Keratinocyte (primary cell): ENCODE results near the gene CFP. TPM values are rescaled to one million over a fixed set of nuclear protein-coding genes. Genes with fewer than 3 reads are reported as not detected.

ENCODE experiments used
- DNase-seq: peaks from one replicate; pipeline ENCODE4 v3.0.0-alpha.2; 2011; ENCODE audit warnings: low read depth, missing footprints, low spot score
- FAIRE-seq: peaks from 2 replicates; lab custom pipeline; 2011; peaks lifted over from hg19 to GRCh38; lab: Jason Lieb, UNC
- H2AFZ ChIP-seq: 2 replicates; pipeline ENCODE4 v1.6.0; 2012; ENCODE audit warnings: low read length, control low read depth, inconsistent platforms; ENCODE audit not compliant: control insufficient read depth
- H3K27ac ChIP-seq: 2 replicates; pipeline ENCODE4 v1.5.1; 2011; ENCODE audit warnings: low read length; ENCODE audit not compliant: control insufficient read depth, insufficient read depth
- H3K27me3 ChIP-seq: 3 replicates; pipeline ENCODE4 v1.6.0; 2011; ENCODE audit warnings: low read length; ENCODE audit not compliant: control insufficient read depth, insufficient read depth; ENCODE audit errors: extremely low read depth
- H3K36me3 ChIP-seq, 2 experiments: 2 replicates in 1 of 2; 3 replicates in 1 of 2; pipeline ENCODE4 v1.5.1; 2011; ENCODE audit warnings: low read length in 2 of 2, mild to moderate bottlenecking in 1 of 2; ENCODE audit not compliant: control insufficient read depth in 2 of 2, insufficient read depth in 2 of 2; ENCODE audit errors: extremely low read depth in 1 of 2
- H3K4me1 ChIP-seq: 3 replicates; pipeline ENCODE4 v1.5.1; 2011; ENCODE audit warnings: low read length; ENCODE audit not compliant: control insufficient read depth, insufficient read depth; ENCODE audit errors: extremely low read depth
- H3K4me2 ChIP-seq: 3 replicates; pipeline ENCODE4 v1.6.0; 2011; ENCODE audit warnings: low read depth, low read length; ENCODE audit not compliant: control insufficient read depth, insufficient read depth; ENCODE audit errors: extremely low read depth
- H3K4me3 ChIP-seq, 3 experiments: fragments of 200-600 bp in 1 of 3; sonication (generic) in 1 of 3; 2 replicates in 2 of 3; 3 replicates in 1 of 3; pipeline ENCODE4 v1.5.1; 2011 to 2016; ENCODE audit warnings: low read length in 3 of 3, mild to moderate bottlenecking in 3 of 3, control low read depth in 2 of 3, inconsistent platforms in 1 of 3, low read depth in 1 of 3, mixed read lengths in 1 of 3, mixed run types in 1 of 3, moderate library complexity in 1 of 3; ENCODE audit not compliant: control insufficient read depth in 2 of 3, insufficient read depth in 2 of 3; ENCODE audit errors: extremely low read depth in 1 of 3
- H3K79me2 ChIP-seq: 2 replicates; pipeline ENCODE4 v1.6.0; 2012; ENCODE audit warnings: low read length; ENCODE audit not compliant: control insufficient read depth, insufficient read depth
- H3K9ac ChIP-seq: 3 replicates; pipeline ENCODE4 v1.6.0; 2011; ENCODE audit warnings: low read length; ENCODE audit not compliant: control insufficient read depth, insufficient read depth; ENCODE audit errors: extremely low read depth
- H3K9me1 ChIP-seq: 3 replicates; pipeline ENCODE4 v1.6.0; 2011; ENCODE audit warnings: low read length; ENCODE audit not compliant: control insufficient read depth, insufficient read depth; ENCODE audit errors: extremely low read depth
- H3K9me3 ChIP-seq: 2 replicates; pipeline ENCODE4 v1.5.1; 2012; ENCODE audit warnings: low read depth, low read length; ENCODE audit not compliant: control insufficient read depth
- H4K20me1 ChIP-seq: 3 replicates; pipeline ENCODE4 v1.6.0; 2011; ENCODE audit warnings: low read length; ENCODE audit not compliant: control insufficient read depth, insufficient read depth; ENCODE audit errors: extremely low read depth
- EZH2 ChIP-seq: IDR thresholded peaks from one replicate; pipeline ENCODE4 v1.6.1; 2012; ENCODE audit warnings: inconsistent platforms, mild to moderate bottlenecking, low read length, moderate library complexity
- dilution Hi-C: fragments of 300-500 bp; cut with MboI; formaldehyde crosslinking; loops from one replicate; pipeline ENCODE4 v1.7.0; 2020; ENCODE audit warnings: low sequenced_read_pairs; ENCODE audit not compliant: extremely low pct_ligation_motif_present
- polyA plus RNA-seq, 5 experiments: library from polyadenylated mRNA; depleted of rRNA in 3 of 5; stranded (reverse) in 3 of 5; stranded (forward) in 1 of 5; unstranded in 1 of 5; fragments of >200 nt; gene quantifications; 1 replicate in 1 of 5; 2 replicates in 3 of 5; 3 replicates in 1 of 5; pipeline versions ENCODE4 v1.2.1 to v1.2.3, GENCODE V29; 2011 to 2012; ENCODE audit warnings: missing spikeins in 2 of 5, low read depth in 1 of 5, low replicate concordance in 1 of 5
- TF ChIP-seq, protein P1 (sequence below), 3 experiments: IDR thresholded peaks in 1 of 3; conservative IDR thresholded peaks in 1 of 3; optimal IDR thresholded peaks in 1 of 3; 2 replicates in 2 of 3; 3 replicates in 1 of 3; pipeline versions ENCODE3 to v1.5.1; 2011; ENCODE audit warnings: low read length in 3 of 3, mild to moderate bottlenecking in 3 of 3, moderate library complexity in 2 of 3, control low read depth in 1 of 3, inconsistent platforms in 1 of 3; ENCODE audit not compliant: insufficient read depth in 2 of 3; ENCODE audit errors: extremely low read depth in 1 of 3

The CFP gene
- polyA plus RNA-seq, 1 donor (not counting 4 experiments of a cell fraction or from before 2014, with no cell fraction given), result 0.04 TPM

DNA sequence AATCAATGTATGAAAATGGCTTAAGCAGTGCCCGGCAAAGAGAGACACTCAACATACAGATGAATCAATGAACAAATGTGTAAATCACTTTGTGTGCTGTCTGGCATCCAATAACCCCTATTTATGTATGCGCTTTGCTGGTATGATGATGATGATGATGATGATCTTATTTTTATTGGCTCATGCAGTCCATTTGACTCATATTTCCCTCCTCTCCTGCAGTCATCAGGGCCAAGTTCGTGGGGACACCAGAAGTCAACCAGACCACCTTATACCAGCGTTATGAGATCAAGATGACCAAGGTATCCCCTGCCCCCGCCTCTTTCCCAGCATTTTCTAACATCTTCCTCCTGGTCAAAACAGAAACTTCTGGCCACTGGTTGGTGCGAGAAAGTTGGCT is 45.0 kb downstream of the CFP start:
- Histone ChIP-seq H3K9ac (no peak overlapping the region), H3K4me2 (no peak overlapping the region), H3K79me2 (no peaks in the 10 kb centered on the region), H4K20me1 (no peaks in the 10 kb centered on the region), H3K27me3 (no peaks in the 10 kb centered on the region), H3K4me1 (peaks cover 6% of the 10 kb centered on the region), H2AFZ (no peak overlapping the region), H3K4me3 (no peak overlapping the region), H3K27ac (no peak overlapping the region), H3K9me3 (no peaks in the 10 kb centered on the region), H3K9me1 (no peaks in the 10 kb centered on the region), H3K36me3 (peaks cover 0 to 10% of the 10 kb centered on the region in 2 experiments)
- FAIRE-seq (no peak), DNase-seq (no peak)
- dilution Hi-C loops, result no loop called here
- TF ChIP-seq EZH2, result no peak
- TF ChIP-seq, protein P1, sequence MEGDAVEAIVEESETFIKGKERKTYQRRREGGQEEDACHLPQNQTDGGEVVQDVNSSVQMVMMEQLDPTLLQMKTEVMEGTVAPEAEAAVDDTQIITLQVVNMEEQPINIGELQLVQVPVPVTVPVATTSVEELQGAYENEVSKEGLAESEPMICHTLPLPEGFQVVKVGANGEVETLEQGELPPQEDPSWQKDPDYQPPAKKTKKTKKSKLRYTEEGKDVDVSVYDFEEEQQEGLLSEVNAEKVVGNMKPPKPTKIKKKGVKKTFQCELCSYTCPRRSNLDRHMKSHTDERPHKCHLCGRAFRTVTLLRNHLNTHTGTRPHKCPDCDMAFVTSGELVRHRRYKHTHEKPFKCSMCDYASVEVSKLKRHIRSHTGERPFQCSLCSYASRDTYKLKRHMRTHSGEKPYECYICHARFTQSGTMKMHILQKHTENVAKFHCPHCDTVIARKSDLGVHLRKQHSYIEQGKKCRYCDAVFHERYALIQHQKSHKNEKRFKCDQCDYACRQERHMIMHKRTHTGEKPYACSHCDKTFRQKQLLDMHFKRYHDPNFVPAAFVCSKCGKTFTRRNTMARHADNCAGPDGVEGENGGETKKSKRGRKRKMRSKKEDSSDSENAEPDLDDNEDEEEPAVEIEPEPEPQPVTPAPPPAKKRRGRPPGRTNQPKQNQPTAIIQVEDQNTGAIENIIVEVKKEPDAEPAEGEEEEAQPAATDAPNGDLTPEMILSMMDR (optimal IDR thresholded peaks at IDR 0.05 in 1 of 3, IDR thresholded peaks at IDR 0.05 in 1 of 3, conservative IDR thresholded peaks at IDR 0.05 in 1 of 3; ENCODE audit: extremely low read depth in 1 of 3, insufficient read depth in 2 of 3, low read length in 3 of 3), result no peak

DNA sequence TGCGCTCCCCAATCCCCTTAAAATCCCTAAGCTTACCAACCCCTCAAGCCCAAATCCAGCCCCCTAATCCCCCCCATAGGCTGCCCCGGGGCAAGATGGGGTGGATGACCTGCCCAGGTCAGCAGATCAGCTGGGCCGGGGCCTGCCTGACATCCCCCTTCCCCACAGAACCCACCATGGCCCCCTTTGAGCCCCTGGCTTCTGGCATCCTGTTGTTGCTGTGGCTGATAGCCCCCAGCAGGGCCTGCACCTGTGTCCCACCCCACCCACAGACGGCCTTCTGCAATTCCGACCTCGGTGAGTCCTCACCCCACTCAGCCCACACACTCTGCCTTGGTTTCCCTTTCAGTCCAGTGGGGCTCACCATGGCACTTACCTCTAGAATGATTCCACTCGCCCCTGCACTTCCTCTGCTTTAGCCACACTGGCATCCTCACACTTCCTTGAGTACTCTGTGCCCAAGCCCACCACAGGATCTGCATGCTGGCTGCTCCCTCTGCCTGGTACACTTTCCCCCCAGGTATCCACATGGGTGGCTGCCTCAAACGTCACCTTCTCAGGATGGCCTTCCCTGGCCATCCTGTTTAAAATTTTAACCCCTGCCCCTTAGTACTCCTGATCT is 46.4 kb downstream of the CFP start:
- TF ChIP-seq, protein P1 (optimal IDR thresholded peaks at IDR 0.05 in 1 of 3, IDR thresholded peaks at IDR 0.05 in 1 of 3, conservative IDR thresholded peaks at IDR 0.05 in 1 of 3; ENCODE audit: extremely low read depth in 1 of 3, insufficient read depth in 2 of 3, low read length in 3 of 3), result no peak
- TF ChIP-seq EZH2, result no peak
- no peaks in the 10 kb centered on the region for H3K27me3 ChIP-seq
- H3K4me3 ChIP-seq, result peak overlapping the region; percentile 11 to 48 (median 44)
- dilution Hi-C loops, result no loop called here
- FAIRE-seq, result no peak
- no peak for DNase-seq
- H4K20me1 ChIP-seq, result no peaks in the 10 kb centered on the region
- peaks cover 11% of the 10 kb centered on the region for H3K4me1 ChIP-seq
- H3K9me1 ChIP-seq, result no peaks in the 10 kb centered on the region
- H3K9ac ChIP-seq, result peak overlapping the region; percentile 13
- H2AFZ ChIP-seq, result no peak overlapping the region
- no peaks in the 10 kb centered on the region for H3K9me3 ChIP-seq
- H3K36me3 ChIP-seq, result peaks cover 0 to 10% of the 10 kb centered on the region in 2 experiments
- no peaks in the 10 kb centered on the region for H3K79me2 ChIP-seq
- H3K4me2 ChIP-seq, result peak overlapping the region; percentile 11
- no peak overlapping the region for H3K27ac ChIP-seq
